IMR-90 (cell line): ENCODE measurements around the gene RIT1. TPM values are rescaled to one million over a fixed set of nuclear protein-coding genes. Genes with fewer than 3 reads are reported as not detected.

Experiments
- ATAC-seq: fragments of 200-7000 bp; cut with Tn5 transposase; 2 replicates; pipeline ENCODE4 v1.9.1; 2020; ENCODE audit warnings: low read depth, mild to moderate bottlenecking, moderate library complexity
- BruUV-seq: library from RNA; stranded (reverse); fragments of 400-500 nt; replicated peaks from 2 replicates; lab custom pipeline; 2021; lab: Mats Ljungman, UMichigan
- CTCF ChIA-PET: fragments of 300-600 bp; formaldehyde crosslinking; extraction: SDS; loops from one replicate; lab custom pipeline; 2021; ENCODE audit warnings: antibody characterized with exemption; lab: Yijun Ruan, JAX
- POLR2A ChIA-PET: fragments of 300-600 bp; sonication (Branson Sonifier 250); formaldehyde crosslinking; loops from one replicate; lab custom pipeline; 2022; ENCODE audit warnings: antibody characterized with exemption; ENCODE audit not compliant: unreplicated experiment; lab: Charles Lee
- DNase-seq: peaks from one replicate; pipeline ENCODE4 v3.0.0; 2013
- H2AFZ ChIP-seq: replicated peaks from 2 replicates; pipeline ENCODE3; 2013; ENCODE audit warnings: low read length, mild to moderate bottlenecking; ENCODE audit not compliant: poor library complexity
- H2AK5ac ChIP-seq: 2 replicates; pipeline ENCODE4 v1.6.1; 2013; ENCODE audit warnings: low read depth, low read length, inconsistent platforms
- H2AK9ac ChIP-seq: replicated peaks from 2 replicates; pipeline ENCODE3; 2013; ENCODE audit warnings: mild to moderate bottlenecking, low read depth, low read length, moderate library complexity; ENCODE audit not compliant: poor library complexity
- H2BK120ac ChIP-seq: 2 replicates; pipeline ENCODE4 v1.6.1; 2013; ENCODE audit warnings: low read depth, low read length, inconsistent platforms
- H2BK15ac ChIP-seq: 3 replicates; pipeline ENCODE4 v1.6.1; 2013; ENCODE audit warnings: low read depth, low read length, inconsistent platforms
- H2BK20ac ChIP-seq: 2 replicates; pipeline ENCODE4 v1.6.1; 2013; ENCODE audit warnings: low read depth, mild to moderate bottlenecking, inconsistent platforms, low read length, moderate library complexity
- H2BK5ac ChIP-seq: 2 replicates; pipeline ENCODE4 v1.6.1; 2013; ENCODE audit warnings: mild to moderate bottlenecking, low read depth, low read length, inconsistent platforms; ENCODE audit not compliant: poor library complexity, severe bottlenecking
- H3K14ac ChIP-seq: replicated peaks from 2 replicates; pipeline ENCODE4 v1.6.1; 2013; ENCODE audit warnings: low read depth, low read length, inconsistent platforms
- H3K18ac ChIP-seq: 2 replicates; pipeline ENCODE4 v1.6.1; 2013; ENCODE audit warnings: low read depth, low read length, control low read depth
- H3K23ac ChIP-seq: 2 replicates; pipeline ENCODE4 v1.6.1; 2013; ENCODE audit warnings: low read depth, low read length, inconsistent platforms
- H3K27ac ChIP-seq: 2 replicates; pipeline ENCODE4 v1.5.1; 2013; ENCODE audit warnings: mild to moderate bottlenecking, control low read depth, low read length; ENCODE audit not compliant: insufficient read depth
- H3K27me3 ChIP-seq: 2 replicates; pipeline ENCODE4 v1.6.1; 2013; ENCODE audit warnings: low read length; ENCODE audit not compliant: control insufficient read depth, insufficient read depth
- H3K36me3 ChIP-seq: 2 replicates; pipeline ENCODE4 v1.6.1; 2013; ENCODE audit warnings: low read length, mixed read lengths; ENCODE audit not compliant: control insufficient read depth, insufficient read depth
- H3K4ac ChIP-seq: 2 replicates; pipeline ENCODE4 v1.6.1; 2013; ENCODE audit warnings: low read depth, low read length, inconsistent platforms
- H3K4me1 ChIP-seq: 2 replicates; pipeline ENCODE4 v1.6.1; 2013; ENCODE audit warnings: low read length, mixed read lengths; ENCODE audit not compliant: control insufficient read depth, insufficient read depth
- H3K4me2 ChIP-seq: 2 replicates; pipeline ENCODE4 v1.6.1; 2013; ENCODE audit warnings: low read depth, mild to moderate bottlenecking, control low read depth, low read length, moderate library complexity
- H3K4me3 ChIP-seq: 2 replicates; pipeline ENCODE4 v1.5.1; 2013; ENCODE audit warnings: low read depth, mild to moderate bottlenecking, control low read depth, low read length, moderate library complexity; ENCODE audit not compliant: insufficient read depth
- H3K56ac ChIP-seq: 2 replicates; pipeline ENCODE4 v1.6.1; 2013; ENCODE audit warnings: low read length, inconsistent platforms; ENCODE audit not compliant: insufficient read depth; ENCODE audit errors: extremely low read depth
- H3K79me1 ChIP-seq, 2 experiments: 2 replicates each; pipeline ENCODE4 v1.6.1; 2013; ENCODE audit warnings: low read length in 2 of 2, inconsistent platforms in 1 of 2, low read depth in 1 of 2
- H3K9ac ChIP-seq: 2 replicates; pipeline ENCODE4 v1.6.1; 2013; ENCODE audit warnings: low read depth, low read length, control low read depth
- H3K9me1 ChIP-seq: 2 replicates; pipeline ENCODE4 v1.6.1; 2013; ENCODE audit warnings: low read length, inconsistent platforms; ENCODE audit not compliant: insufficient read depth
- H3K9me3 ChIP-seq: 2 replicates; pipeline ENCODE4 v1.6.1; 2013; ENCODE audit warnings: low read length; ENCODE audit not compliant: control insufficient read depth, insufficient read depth
- H4K20me1 ChIP-seq: 2 replicates; pipeline ENCODE4 v1.6.1; 2013; ENCODE audit warnings: low read length, inconsistent platforms; ENCODE audit not compliant: insufficient read depth
- H4K5ac ChIP-seq: 2 replicates; pipeline ENCODE4 v1.6.1; 2013; ENCODE audit warnings: mild to moderate bottlenecking, low read depth, low read length, control low read depth
- H4K8ac ChIP-seq, 2 experiments: 2 replicates each; pipeline ENCODE4 v1.6.1; 2013; ENCODE audit warnings: low read depth in 2 of 2, low read length in 2 of 2, control low read depth in 1 of 2, inconsistent platforms in 1 of 2
- H4K91ac ChIP-seq: 2 replicates; pipeline ENCODE4 v1.6.1; 2013; ENCODE audit warnings: low read depth, low read length, inconsistent platforms; ENCODE audit not compliant: insufficient read depth
- BHLHE40 ChIP-seq: fragments of 150-350 bp; IDR thresholded peaks from 2 replicates; pipeline ENCODE4 v1.6.1; 2016; ENCODE audit warnings: mild to moderate bottlenecking, low read depth, low read length
- CEBPB ChIP-seq: IDR thresholded peaks from 2 replicates; pipeline ENCODE4 v1.6.1; 2012; ENCODE audit warnings: low read depth, low read length, improper control_type of control experiment
- CHD1 ChIP-seq: IDR thresholded peaks from 2 replicates; pipeline ENCODE4 v1.6.1; 2012; ENCODE audit warnings: low read depth, low read length, improper control_type of control experiment
- CTCF ChIP-seq: conservative IDR thresholded peaks from 2 replicates; pipeline ENCODE4 v1.5.1; 2012; ENCODE audit warnings: mild to moderate bottlenecking, low read depth, low read length, improper control_type of control experiment
- MAZ ChIP-seq: IDR thresholded peaks from 2 replicates; pipeline ENCODE4 v1.6.1; 2012; ENCODE audit warnings: low read depth, mild to moderate bottlenecking, low read length, improper control_type of control experiment, moderate library complexity, borderline replicate concordance
- MXI1 ChIP-seq: IDR thresholded peaks from 2 replicates; pipeline ENCODE4 v1.6.1; 2012; ENCODE audit warnings: low read depth, mild to moderate bottlenecking, low read length, moderate library complexity, borderline replicate concordance
- NFE2L2 ChIP-seq: fragments of 150-350 bp; IDR thresholded peaks from 2 replicates; pipeline ENCODE4 v1.6.1; 2016; ENCODE audit warnings: low read depth, mild to moderate bottlenecking, low read length
- POLR2A ChIP-seq: IDR thresholded peaks from 2 replicates; pipeline ENCODE4 v1.6.1; 2012; ENCODE audit warnings: mild to moderate bottlenecking, low read depth, low read length
- RCOR1 ChIP-seq: IDR thresholded peaks from 2 replicates; pipeline ENCODE4 v1.6.1; 2012; ENCODE audit warnings: mild to moderate bottlenecking, low read length, improper control_type of control experiment; ENCODE audit not compliant: insufficient replicate concordance
- RFX5 ChIP-seq: IDR thresholded peaks from 2 replicates; pipeline ENCODE4 v1.8.0; 2012; ENCODE audit warnings: low read depth, mild to moderate bottlenecking, low read length, moderate library complexity
- USF2 ChIP-seq: fragments of 150-350 bp; IDR thresholded peaks from 2 replicates; pipeline ENCODE4 v1.6.1; 2017; ENCODE audit warnings: mild to moderate bottlenecking, antibody characterized with exemption, low read length, low read depth
- WGBS, 2 experiments: methylation state at CpG; one replicate each; pipeline versions ENCODE4 v1.1.5 to v1.1.7; 2013; ENCODE audit warnings: missing lambda C conversion rate in 2 of 2; ENCODE audit not compliant: insufficient read length in 1 of 2; ENCODE audit errors: extremely low coverage in 2 of 2; 5-methylcytosine and 5-hydroxymethylcytosine counted together
- dilution Hi-C: fragments of 300-500 bp; cut with HindIII; formaldehyde crosslinking; loops from one replicate; pipeline ENCODE4 v1.14.3; 2018; ENCODE audit warnings: low sequenced_read_pairs; ENCODE audit not compliant: unreplicated experiment
- in situ Hi-C: fragments of 300-500 bp; cut with MboI; formaldehyde crosslinking; loops from 3 replicates; pipeline ENCODE4 v1.14.3; 2019; ENCODE audit warnings: low sequenced_read_pairs, inconsistent platforms, mixed read lengths
- intact Hi-C: fragments of 100-400 bp; cut with micrococcal nuclease; formaldehyde crosslinking; loops from 2 replicates; pipeline ENCODE4 v1.10.0; 2022
- polyA plus RNA-seq, 3 experiments: library from polyadenylated mRNA; depleted of rRNA; stranded (reverse); fragments of >200 nt; gene quantifications; 2 replicates each; pipeline ENCODE4 v1.2.3, GENCODE V29; 2012; ENCODE audit warnings: low replicate concordance in 1 of 3
- total RNA-seq: library from RNA; depleted of rRNA; stranded (reverse); fragments of >200 nt; gene quantifications from 2 replicates; pipeline ENCODE4 v1.2.3, GENCODE V29; 2012

Gene RIT1
- total and polyA plus RNA-seq, 2 of the 4 experiments (the other 2 are of a cell fraction): 29.6 to 46.8 TPM

DNA sequence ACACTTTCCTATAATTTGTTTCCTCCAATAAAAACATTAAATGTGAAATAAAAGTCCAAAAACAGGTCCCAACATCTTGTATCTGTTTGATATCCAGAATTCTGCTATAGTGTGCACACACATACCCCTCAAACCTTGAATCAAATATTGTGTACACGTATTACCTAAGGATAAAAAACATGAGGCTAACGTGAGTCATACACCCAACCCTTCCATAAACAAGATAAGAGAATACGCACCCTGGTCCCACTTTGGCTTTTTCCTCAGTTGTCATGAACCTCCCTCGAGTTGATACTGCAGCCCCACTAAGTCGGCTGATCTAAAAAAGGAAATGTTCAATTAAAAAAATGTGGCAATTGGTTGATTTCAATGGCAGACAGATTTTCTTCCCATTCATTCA, 17.9 kb upstream of the RIT1 start:
- no peak overlapping the region for H2BK120ac ChIP-seq
- H3K4me2 ChIP-seq: no peak overlapping the region
- DNase-seq (no peak), ATAC-seq (no peak)
- no peak overlapping the region for H3K27ac ChIP-seq
- no peaks in the 10 kb centered on the region for H3K9me3 ChIP-seq
- 0 out of 2 replicates have a peak, but pooled peaks cover 2% of the 10 kb centered on the region for H3K9me1 ChIP-seq
- no peak overlapping the region for H3K4ac ChIP-seq
- ChIA-PET POLR2A (no interaction called here), CTCF (no interaction called here)
- H2BK20ac ChIP-seq: no peak overlapping the region
- no peak for TF ChIP-seq MXI1
- TF ChIP-seq MAZ: no peak
- no peak for TF ChIP-seq CHD1
- TF ChIP-seq POLR2A: no peak
- no peak for TF ChIP-seq CTCF
- no peak for TF ChIP-seq RFX5
- no peak for TF ChIP-seq USF2
- no peak for TF ChIP-seq BHLHE40
- TF ChIP-seq RCOR1: no peak
- TF ChIP-seq CEBPB: no peak
- TF ChIP-seq NFE2L2: no peak
- no peak overlapping the region for H3K18ac ChIP-seq
- H3K79me1 ChIP-seq: peaks cover 21 to 63% of the 10 kb centered on the region in 2 experiments
- intact Hi-C loops: no loop called here
- no peak overlapping the region for H4K8ac ChIP-seq
- no peak overlapping the region for H2AK9ac ChIP-seq
- in situ Hi-C loops: no loop called here
- no peak overlapping the region for H2BK15ac ChIP-seq
- dilution Hi-C loops: no loop called here
- peaks cover 51% of the 10 kb centered on the region for H4K20me1 ChIP-seq
- WGBS, 2 experiments: no CpG with 5 or more reads among the region's 5 CpGs
- H2AK5ac ChIP-seq: no peak overlapping the region
- no peak overlapping the region for H3K56ac ChIP-seq
- H2BK5ac ChIP-seq: no peak overlapping the region
- no peaks in the 10 kb centered on the region for H3K27me3 ChIP-seq
- H3K9ac ChIP-seq: no peak overlapping the region
- H3K4me3 ChIP-seq: no peak overlapping the region
- no peak overlapping the region for H4K5ac ChIP-seq
- no peak overlapping the region for H4K91ac ChIP-seq
- no peak overlapping the region for H3K23ac ChIP-seq
- peaks cover 69% of the 10 kb centered on the region for H3K36me3 ChIP-seq
- no peak overlapping the region for H3K14ac ChIP-seq
- H3K4me1 ChIP-seq: 0 out of 2 replicates have a peak, but pooled peaks cover 4% of the 10 kb centered on the region
- BruUV-seq: no TSS peak
- H2AFZ ChIP-seq: no peak overlapping the region
